Measurements from ENCODE around the gene UBE3D.
A peak's percentile ranks its signal among the peaks of the same experiment; 100 is the strongest.

UBE3D gene

GRCh38 chr6:82955841-82956240, 109.8 kb downstream of the UBE3D start:
- Histone ChIP-seq H3K9ac (ENCODE audit: low read length) (no peak overlapping the region), H3K4ac (ENCODE audit: low read depth, low read length) (no peak overlapping the region), H4K12ac (ENCODE audit: low read depth, low read length) (no peak overlapping the region), H3K4me3 (ENCODE audit: low read depth, low read length) (no peak overlapping the region), H2BK120ac (ENCODE audit: insufficient read depth, low read length, poor library complexity) (no peak overlapping the region), H3K79me2 (ENCODE audit: control insufficient read depth, insufficient read depth, low read length, poor library complexity) (no peaks in the 10 kb centered on the region), H3K79me1 (ENCODE audit: low read length) (no peaks in the 10 kb centered on the region), H3K23ac (ENCODE audit: low read length) (no peak overlapping the region), H3K27ac (ENCODE audit: low read depth, low read length) (no peak overlapping the region), H3K18ac (ENCODE audit: low read length) (no peak overlapping the region), H4K91ac (ENCODE audit: low read depth, low read length) (no peak overlapping the region), H3K36me3 (ENCODE audit: control insufficient read depth in 1 of 2, insufficient read depth in 2 of 2, low read length in 2 of 2) (peaks cover 0 to 2% of the 10 kb centered on the region in 2 experiments), H3K14ac (ENCODE audit: low read length) (no peak overlapping the region), H3K9me3 (ENCODE audit: insufficient read depth, low read depth, low read length) (no peaks in the 10 kb centered on the region), H2BK5ac (ENCODE audit: low read depth, low read length, poor library complexity) (no peak overlapping the region), H2AFZ (ENCODE audit: insufficient read depth, low read length, poor library complexity) (no peak overlapping the region), H4K8ac (ENCODE audit: low read depth, low read length) (no peak overlapping the region), H3K4me1 (ENCODE audit: control insufficient read depth in 1 of 2, insufficient read depth in 2 of 2, low read length in 2 of 2) (peaks cover 6 to 9% of the 10 kb centered on the region in 2 experiments), H2BK12ac (ENCODE audit: low read length) (no peak overlapping the region), H2AK5ac (ENCODE audit: low read length) (no peak overlapping the region), H3K4me2 (ENCODE audit: low read length) (no peak overlapping the region), H3K27me3 (ENCODE audit: insufficient read depth, low read length) (no peaks in the 10 kb centered on the region)
- DNase-seq: peak; percentile 22 to 74
- no CpG with 5 or more reads among the region's 1 CpG for WGBS (ENCODE audit: extremely low coverage, insufficient coverage, insufficient read length)

GRCh38 chr6:82954937-82955577, 110.6 kb downstream of the UBE3D start:
- Histone ChIP-seq H3K4me2 (ENCODE audit: low read length) (no peak overlapping the region), H4K91ac (ENCODE audit: low read depth, low read length) (no peak overlapping the region), H3K18ac (ENCODE audit: low read length) (no peak overlapping the region), H4K12ac (ENCODE audit: low read depth, low read length) (no peak overlapping the region), H3K79me2 (ENCODE audit: control insufficient read depth, insufficient read depth, low read length, poor library complexity) (no peaks in the 10 kb centered on the region), H2BK120ac (ENCODE audit: insufficient read depth, low read length, poor library complexity) (no peak overlapping the region), H3K4me1 (ENCODE audit: control insufficient read depth in 1 of 2, insufficient read depth in 2 of 2, low read length in 2 of 2) (peaks cover 6 to 9% of the 10 kb centered on the region in 2 experiments), H2AK5ac (ENCODE audit: low read length) (no peak overlapping the region), H3K27me3 (ENCODE audit: insufficient read depth, low read length) (no peaks in the 10 kb centered on the region), H3K4me3 (ENCODE audit: low read depth, low read length) (no peak overlapping the region), H2BK12ac (ENCODE audit: low read length) (no peak overlapping the region), H3K9me3 (ENCODE audit: insufficient read depth, low read depth, low read length) (no peaks in the 10 kb centered on the region), H3K79me1 (ENCODE audit: low read length) (no peaks in the 10 kb centered on the region), H3K27ac (ENCODE audit: low read depth, low read length) (no peak overlapping the region), H2BK5ac (ENCODE audit: low read depth, low read length, poor library complexity) (no peak overlapping the region), H3K36me3 (ENCODE audit: control insufficient read depth in 1 of 2, insufficient read depth in 2 of 2, low read length in 2 of 2) (peaks cover 0 to 2% of the 10 kb centered on the region in 2 experiments), H3K23ac (ENCODE audit: low read length) (no peak overlapping the region), H3K14ac (ENCODE audit: low read length) (no peak overlapping the region), H4K8ac (ENCODE audit: low read depth, low read length) (no peak overlapping the region), H3K9ac (ENCODE audit: low read length) (no peak overlapping the region), H2AFZ (ENCODE audit: insufficient read depth, low read length, poor library complexity) (no peak overlapping the region), H3K4ac (ENCODE audit: low read depth, low read length) (no peak overlapping the region)
- no CpG with 5 or more reads among the region's 4 CpGs for WGBS (ENCODE audit: extremely low coverage, insufficient coverage, insufficient read length)
- no peak for DNase-seq

GRCh38 chr6:82954356-82954755, 111.3 kb downstream of the UBE3D start:
- H4K12ac ChIP-seq (ENCODE audit: low read depth, low read length): no peak overlapping the region
- H2BK120ac ChIP-seq (ENCODE audit: insufficient read depth, low read length, poor library complexity): no peak overlapping the region
- peaks cover 0 to 2% of the 10 kb centered on the region in 2 experiments for H3K36me3 ChIP-seq (ENCODE audit: control insufficient read depth in 1 of 2, insufficient read depth in 2 of 2, low read length in 2 of 2)
- no peak overlapping the region for H3K9ac ChIP-seq (ENCODE audit: low read length)
- no peak overlapping the region for H2AK5ac ChIP-seq (ENCODE audit: low read length)
- no peak overlapping the region for H2BK5ac ChIP-seq (ENCODE audit: low read depth, low read length, poor library complexity)
- no peak for DNase-seq
- no peak overlapping the region for H3K4me2 ChIP-seq (ENCODE audit: low read length)
- no peak overlapping the region for H2BK12ac ChIP-seq (ENCODE audit: low read length)
- H3K27ac ChIP-seq (ENCODE audit: low read depth, low read length): no peak overlapping the region
- H3K79me1 ChIP-seq (ENCODE audit: low read length): no peaks in the 10 kb centered on the region
- H3K9me3 ChIP-seq (ENCODE audit: insufficient read depth, low read depth, low read length): no peaks in the 10 kb centered on the region
- H3K14ac ChIP-seq (ENCODE audit: low read length): no peak overlapping the region
- H3K79me2 ChIP-seq (ENCODE audit: control insufficient read depth, insufficient read depth, low read length, poor library complexity): no peaks in the 10 kb centered on the region
- H3K27me3 ChIP-seq (ENCODE audit: insufficient read depth, low read length): no peaks in the 10 kb centered on the region
- H3K4me1 ChIP-seq (ENCODE audit: control insufficient read depth in 1 of 2, insufficient read depth in 2 of 2, low read length in 2 of 2): peaks cover 2 to 4% of the 10 kb centered on the region in 2 experiments
- H3K18ac ChIP-seq (ENCODE audit: low read length): no peak overlapping the region
- no peak overlapping the region for H3K4ac ChIP-seq (ENCODE audit: low read depth, low read length)
- no peak overlapping the region for H3K4me3 ChIP-seq (ENCODE audit: low read depth, low read length)
- H2AFZ ChIP-seq (ENCODE audit: insufficient read depth, low read length, poor library complexity): no peak overlapping the region
- no peak overlapping the region for H4K8ac ChIP-seq (ENCODE audit: low read depth, low read length)
- no CpG with 5 or more reads among the region's 2 CpGs for WGBS (ENCODE audit: extremely low coverage, insufficient coverage, insufficient read length)
- H3K23ac ChIP-seq (ENCODE audit: low read length): no peak overlapping the region
- H4K91ac ChIP-seq (ENCODE audit: low read depth, low read length): no peak overlapping the region

GRCh38 chr6:82953871-82954270, 111.8 kb downstream of the UBE3D start:
- no peak overlapping the region for H3K4me3 ChIP-seq (ENCODE audit: low read depth, low read length)
- no peaks in the 10 kb centered on the region for H3K27me3 ChIP-seq (ENCODE audit: insufficient read depth, low read length)
- H4K91ac ChIP-seq (ENCODE audit: low read depth, low read length): no peak overlapping the region
- H3K9me3 ChIP-seq (ENCODE audit: insufficient read depth, low read depth, low read length): no peaks in the 10 kb centered on the region
- H4K12ac ChIP-seq (ENCODE audit: low read depth, low read length): no peak overlapping the region
- no peak overlapping the region for H3K18ac ChIP-seq (ENCODE audit: low read length)
- H4K8ac ChIP-seq (ENCODE audit: low read depth, low read length): no peak overlapping the region
- H2BK120ac ChIP-seq (ENCODE audit: insufficient read depth, low read length, poor library complexity): no peak overlapping the region
- no peaks in the 10 kb centered on the region for H3K79me2 ChIP-seq (ENCODE audit: control insufficient read depth, insufficient read depth, low read length, poor library complexity)
- no peak overlapping the region for H3K23ac ChIP-seq (ENCODE audit: low read length)
- no peak overlapping the region for H3K4ac ChIP-seq (ENCODE audit: low read depth, low read length)
- no peak for DNase-seq
- no peak overlapping the region for H2BK12ac ChIP-seq (ENCODE audit: low read length)
- no peak overlapping the region for H3K9ac ChIP-seq (ENCODE audit: low read length)
- no peak overlapping the region for H2BK5ac ChIP-seq (ENCODE audit: low read depth, low read length, poor library complexity)
- H3K4me2 ChIP-seq (ENCODE audit: low read length): no peak overlapping the region
- H3K4me1 ChIP-seq (ENCODE audit: control insufficient read depth in 1 of 2, insufficient read depth in 2 of 2, low read length in 2 of 2): peaks cover 0 to 2% of the 10 kb centered on the region in 2 experiments
- peaks cover 0 to 2% of the 10 kb centered on the region in 2 experiments for H3K36me3 ChIP-seq (ENCODE audit: control insufficient read depth in 1 of 2, insufficient read depth in 2 of 2, low read length in 2 of 2)
- H2AFZ ChIP-seq (ENCODE audit: insufficient read depth, low read length, poor library complexity): no peak overlapping the region
- no peaks in the 10 kb centered on the region for H3K79me1 ChIP-seq (ENCODE audit: low read length)
- H3K27ac ChIP-seq (ENCODE audit: low read depth, low read length): no peak overlapping the region
- no CpG with 5 or more reads among the region's 4 CpGs for WGBS (ENCODE audit: extremely low coverage, insufficient coverage, insufficient read length)
- H3K14ac ChIP-seq (ENCODE audit: low read length): no peak overlapping the region
- H2AK5ac ChIP-seq (ENCODE audit: low read length): no peak overlapping the region

All from trophoblast cell (in vitro differentiated cells and primary cell).